K562 (cell line): ENCODE results near the gene TMEM69. TPM values are rescaled to one million over a fixed set of nuclear protein-coding genes. Genes with fewer than 3 reads are reported as not detected.
A peak's percentile ranks its signal among the peaks of the same experiment; 100 is the strongest.

ENCODE experiments used
- BCL6 ChIP-seq: fragments of 250-450 bp; sonication (Bioruptor Pico); IDR thresholded peaks from 2 replicates; pipeline ENCODE4 v1.4.0; 2020
- BHLHE40 ChIP-seq: IDR thresholded peaks from 2 replicates; pipeline ENCODE4 v1.6.1; 2011; ENCODE audit warnings: low read length, improper control_type of control experiment
- DPF2 ChIP-seq: fragments of 450-650 bp; IDR thresholded peaks from 2 replicates; pipeline ENCODE4 v1.6.1; 2016
- GABPA ChIP-seq: fragments of 200-800 bp; sonication (Bioruptor generic); conservative IDR thresholded peaks from 2 replicates; pipeline ENCODE4 v1.6.1; 2016; ENCODE audit warnings: low read depth, missing genetic modification characterization, missing compliant biosample characterization
- HNRNPUL1 ChIP-seq: fragments of 200-400 bp; formaldehyde crosslinking; IDR thresholded peaks from 2 replicates; pipeline ENCODE4 v1.6.1; 2017; ENCODE audit warnings: low read length
- LCOR ChIP-seq: sonication (generic); formaldehyde crosslinking; IDR thresholded peaks from 2 replicates; pipeline ENCODE4 v1.8.0; 2022; ENCODE audit warnings: mild to moderate bottlenecking, missing genetic modification reagents
- MCM7 ChIP-seq, 2 experiments: fragments of 450-650 bp; IDR thresholded peaks; 2 replicates each; pipeline ENCODE4 v1.6.1; 2016 to 2018
- PRPF4 ChIP-seq: fragments of 200-400 bp; formaldehyde crosslinking; IDR thresholded peaks from one replicate; pipeline ENCODE4 v1.6.1; 2017; ENCODE audit warnings: low read length, low read depth, mild to moderate bottlenecking; ENCODE audit not compliant: insufficient read depth, poor library complexity, severe bottlenecking
- SAFB ChIP-seq: fragments of 200-400 bp; formaldehyde crosslinking; IDR thresholded peaks from 2 replicates; pipeline ENCODE4 v1.6.1; 2017; ENCODE audit warnings: low read depth, low read length, borderline replicate concordance
- SNIP1 ChIP-seq: fragments of 450-650 bp; IDR thresholded peaks from 2 replicates; pipeline ENCODE4 v1.7.1; 2017; ENCODE audit warnings: low read depth, mild to moderate bottlenecking
- SP1 ChIP-seq: sonication (generic); formaldehyde crosslinking; IDR thresholded peaks from 2 replicates; pipeline ENCODE4 v1.8.1; 2022; ENCODE audit warnings: mild to moderate bottlenecking, missing genetic modification reagents
- TARDBP ChIP-seq: fragments of 450-650 bp; IDR thresholded peaks from 2 replicates; pipeline ENCODE4 v1.6.1; 2016
- TCF7L2 ChIP-seq: fragments of 150-350 bp; IDR thresholded peaks from 2 replicates; pipeline ENCODE4 v1.6.1; 2016; ENCODE audit warnings: low read depth, mild to moderate bottlenecking, low read length, moderate library complexity
- TOE1 ChIP-seq, 2 experiments: fragments of 450-650 bp in 1 of 2; sonication (generic) in 1 of 2; formaldehyde crosslinking in 1 of 2; IDR thresholded peaks; 2 replicates each; pipeline versions ENCODE4 v1.7.1 to v1.8.0; 2016 to 2022; ENCODE audit warnings: borderline replicate concordance in 2 of 2, mild to moderate bottlenecking in 2 of 2, antibody characterized with exemption in 1 of 2, inconsistent platforms in 1 of 2, low read depth in 1 of 2, missing genetic modification reagents in 1 of 2, moderate library complexity in 1 of 2
- XRCC4 ChIP-seq: IDR thresholded peaks from one replicate; pipeline ENCODE4 v1.6.1; 2011; ENCODE audit not compliant: insufficient read depth, insufficient read length; ENCODE audit errors: extremely low read depth
- ZNF165 ChIP-seq: fragments of 250-450 bp; sonication (Bioruptor Pico); IDR thresholded peaks from 2 replicates; pipeline ENCODE4 v1.4.0; 2020; ENCODE audit warnings: borderline replicate concordance
- polyA plus RNA-seq, 8 experiments: library from polyadenylated mRNA; depleted of rRNA in 4 of 8; stranded (reverse) in 5 of 8; unstranded in 3 of 8; fragments of >200 nt; fragmentation: Nextera tagmentation in 2 of 8; fragmentation: Illumina TruSeq in 1 of 8; extraction: Ambion mirVana in 2 of 8; extraction: Trizol in 1 of 8; gene quantifications; 2 replicates each; pipeline versions ENCODE4 v1.2.1 to v1.2.3, GENCODE V29; 2011 to 2014; ENCODE audit warnings: inconsistent platforms in 1 of 8, missing spikeins in 1 of 8
- total RNA-seq, 7 experiments: library from RNA; depleted of rRNA in 6 of 7; stranded (reverse); fragments of >200 nt in 6 of 7; fragmentation: Illumina TruSeq in 2 of 7; extraction: Trizol in 2 of 7; gene quantifications; 2 replicates each; pipeline versions ENCODE4 v1.2.1 to v1.2.3, GENCODE V29; 2011 to 2021; ENCODE audit warnings: low replicate concordance in 1 of 7
- TF ChIP-seq, protein P1 (sequence below): fragments of 450-650 bp; conservative IDR thresholded peaks from 2 replicates; pipeline ENCODE4 v1.6.1; 2016; ENCODE audit warnings: missing genetic modification characterization, low read depth, mild to moderate bottlenecking, control low read depth, missing compliant biosample characterization
- TF ChIP-seq, protein P2 (sequence below): fragments of 250-450 bp; sonication (Bioruptor Pico); IDR thresholded peaks from 2 replicates; pipeline ENCODE4 v1.8.0; 2021; ENCODE audit warnings: moderate library complexity, mild to moderate bottlenecking, inconsistent platforms
- TF ChIP-seq, protein P3 (sequence below), 2 experiments: IDR thresholded peaks in 1 of 2; conservative IDR thresholded peaks in 1 of 2; 2 replicates each; pipeline ENCODE4 v1.6.1; 2016; ENCODE audit warnings: low read depth in 2 of 2, mild to moderate bottlenecking in 1 of 2, missing compliant biosample characterization in 1 of 2, missing genetic modification characterization in 1 of 2, moderate library complexity in 1 of 2
- TF ChIP-seq, protein P4 (sequence below): fragments of 250-450 bp; sonication (Bioruptor Pico); IDR thresholded peaks from 2 replicates; pipeline ENCODE4 v1.8.0; 2021; ENCODE audit warnings: mild to moderate bottlenecking, moderate library complexity

The TMEM69 gene
- total and polyA plus RNA-seq, 9 of the 15 experiments (the other 6 are each of a cell fraction or from before 2014, with no cell fraction given) = 47.3 to 248 (median 103) TPM

DNA sequence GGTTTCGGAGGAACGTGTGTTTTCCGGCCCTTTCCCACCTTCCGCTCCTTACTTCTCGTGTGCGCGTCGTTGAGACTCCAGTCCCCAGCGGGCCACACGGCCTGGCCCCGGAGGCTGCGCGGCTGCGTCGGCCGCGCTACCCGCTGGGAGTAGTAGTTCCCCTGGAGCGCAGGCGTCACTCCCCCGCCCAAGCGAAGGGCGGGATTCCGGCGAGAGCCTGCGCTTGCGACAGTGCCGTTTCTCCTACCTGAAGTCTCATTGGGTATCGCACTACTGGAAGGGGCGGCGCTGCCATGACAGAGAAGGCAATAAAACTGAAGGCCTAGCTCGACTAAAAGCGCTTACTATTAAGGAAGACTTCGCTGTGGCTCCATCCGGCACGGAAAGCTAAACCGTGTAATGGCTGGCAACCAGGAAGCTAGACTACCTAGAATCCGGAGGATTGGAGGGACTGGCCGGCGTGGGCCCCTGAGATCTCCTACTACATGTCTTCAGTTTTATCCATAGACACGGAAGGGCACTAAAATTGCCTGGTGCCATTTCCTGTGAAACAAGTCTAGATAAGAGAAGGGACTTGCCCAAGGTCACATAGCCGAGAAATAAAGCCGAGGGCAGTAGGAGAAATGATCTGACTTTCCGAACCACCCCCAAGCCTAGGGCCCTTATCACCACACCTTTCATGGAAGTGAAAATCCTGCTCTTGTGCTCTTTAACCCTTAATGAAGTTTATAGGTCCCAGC is 797 bp upstream of the TMEM69 start (continued):
- TF ChIP-seq, protein P1, sequence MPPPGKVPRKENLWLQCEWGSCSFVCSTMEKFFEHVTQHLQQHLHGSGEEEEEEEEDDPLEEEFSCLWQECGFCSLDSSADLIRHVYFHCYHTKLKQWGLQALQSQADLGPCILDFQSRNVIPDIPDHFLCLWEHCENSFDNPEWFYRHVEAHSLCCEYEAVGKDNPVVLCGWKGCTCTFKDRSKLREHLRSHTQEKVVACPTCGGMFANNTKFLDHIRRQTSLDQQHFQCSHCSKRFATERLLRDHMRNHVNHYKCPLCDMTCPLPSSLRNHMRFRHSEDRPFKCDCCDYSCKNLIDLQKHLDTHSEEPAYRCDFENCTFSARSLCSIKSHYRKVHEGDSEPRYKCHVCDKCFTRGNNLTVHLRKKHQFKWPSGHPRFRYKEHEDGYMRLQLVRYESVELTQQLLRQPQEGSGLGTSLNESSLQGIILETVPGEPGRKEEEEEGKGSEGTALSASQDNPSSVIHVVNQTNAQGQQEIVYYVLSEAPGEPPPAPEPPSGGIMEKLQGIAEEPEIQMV (tag) = no peak; the same call in 1 of the 2 replicates
- TF ChIP-seq BCL6 (CRISPR knock-in tag) = no peak
- TF ChIP-seq SAFB = no peak
- TF ChIP-seq LCOR (CRISPR knock-in tag) = peak; percentile 25; the same call in 1 of the 2 replicates
- peak; percentile 86; the same call in 1 of the 2 replicates for TF ChIP-seq HNRNPUL1
- TF ChIP-seq, protein P2, sequence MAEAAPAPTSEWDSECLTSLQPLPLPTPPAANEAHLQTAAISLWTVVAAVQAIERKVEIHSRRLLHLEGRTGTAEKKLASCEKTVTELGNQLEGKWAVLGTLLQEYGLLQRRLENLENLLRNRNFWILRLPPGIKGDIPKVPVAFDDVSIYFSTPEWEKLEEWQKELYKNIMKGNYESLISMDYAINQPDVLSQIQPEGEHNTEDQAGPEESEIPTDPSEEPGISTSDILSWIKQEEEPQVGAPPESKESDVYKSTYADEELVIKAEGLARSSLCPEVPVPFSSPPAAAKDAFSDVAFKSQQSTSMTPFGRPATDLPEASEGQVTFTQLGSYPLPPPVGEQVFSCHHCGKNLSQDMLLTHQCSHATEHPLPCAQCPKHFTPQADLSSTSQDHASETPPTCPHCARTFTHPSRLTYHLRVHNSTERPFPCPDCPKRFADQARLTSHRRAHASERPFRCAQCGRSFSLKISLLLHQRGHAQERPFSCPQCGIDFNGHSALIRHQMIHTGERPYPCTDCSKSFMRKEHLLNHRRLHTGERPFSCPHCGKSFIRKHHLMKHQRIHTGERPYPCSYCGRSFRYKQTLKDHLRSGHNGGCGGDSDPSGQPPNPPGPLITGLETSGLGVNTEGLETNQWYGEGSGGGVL (CRISPR knock-in tag) = no peak
- no peak; the same call in 1 of the 2 replicates for TF ChIP-seq DPF2
- no peak for TF ChIP-seq PRPF4
- TF ChIP-seq GABPA (tag) = no peak
- TF ChIP-seq SP1 (CRISPR knock-in tag) = peak; percentile 99
- TF ChIP-seq TARDBP = no peak; the same call in 1 of the 2 replicates
- TF ChIP-seq, protein P3, sequence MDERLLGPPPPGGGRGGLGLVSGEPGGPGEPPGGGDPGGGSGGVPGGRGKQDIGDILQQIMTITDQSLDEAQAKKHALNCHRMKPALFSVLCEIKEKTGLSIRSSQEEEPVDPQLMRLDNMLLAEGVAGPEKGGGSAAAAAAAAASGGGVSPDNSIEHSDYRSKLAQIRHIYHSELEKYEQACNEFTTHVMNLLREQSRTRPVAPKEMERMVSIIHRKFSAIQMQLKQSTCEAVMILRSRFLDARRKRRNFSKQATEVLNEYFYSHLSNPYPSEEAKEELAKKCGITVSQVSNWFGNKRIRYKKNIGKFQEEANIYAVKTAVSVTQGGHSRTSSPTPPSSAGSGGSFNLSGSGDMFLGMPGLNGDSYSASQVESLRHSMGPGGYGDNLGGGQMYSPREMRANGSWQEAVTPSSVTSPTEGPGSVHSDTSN (CRISPR knock-in tag; IDR thresholded peaks at IDR 0.05; ENCODE audit: low read depth) = no peak
- TF ChIP-seq, protein P3 (tag; conservative IDR thresholded peaks at IDR 0.05; ENCODE audit: low read depth) = peak; percentile 35
- TF ChIP-seq, protein P4, sequence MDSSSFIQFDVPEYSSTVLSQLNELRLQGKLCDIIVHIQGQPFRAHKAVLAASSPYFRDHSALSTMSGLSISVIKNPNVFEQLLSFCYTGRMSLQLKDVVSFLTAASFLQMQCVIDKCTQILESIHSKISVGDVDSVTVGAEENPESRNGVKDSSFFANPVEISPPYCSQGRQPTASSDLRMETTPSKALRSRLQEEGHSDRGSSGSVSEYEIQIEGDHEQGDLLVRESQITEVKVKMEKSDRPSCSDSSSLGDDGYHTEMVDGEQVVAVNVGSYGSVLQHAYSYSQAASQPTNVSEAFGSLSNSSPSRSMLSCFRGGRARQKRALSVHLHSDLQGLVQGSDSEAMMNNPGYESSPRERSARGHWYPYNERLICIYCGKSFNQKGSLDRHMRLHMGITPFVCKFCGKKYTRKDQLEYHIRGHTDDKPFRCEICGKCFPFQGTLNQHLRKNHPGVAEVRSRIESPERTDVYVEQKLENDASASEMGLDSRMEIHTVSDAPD = no peak
- TF ChIP-seq MCM7 (IDR thresholded peaks at IDR 0.05) = no peak
- no peak for TF ChIP-seq XRCC4
- no peak for TF ChIP-seq SNIP1
- no peak for TF ChIP-seq TCF7L2
- TF ChIP-seq ZNF165 (CRISPR knock-in tag) = no peak
- no peak; the same call in 1 of the 2 replicates for TF ChIP-seq TOE1 (IDR thresholded peaks at IDR 0.05; ENCODE audit: borderline replicate concordance)
- no peak for TF ChIP-seq TOE1 (CRISPR knock-in tag; IDR thresholded peaks at IDR 0.05; ENCODE audit: borderline replicate concordance, low read depth)
- TF ChIP-seq BHLHE40 = peak; percentile 66
